GM19238 (cell line): ENCODE results near the gene MYO5C.
A peak's percentile ranks its signal among the peaks of the same experiment; 100 is the strongest.

Experiments
- DNase-seq: peaks from one replicate; pipeline ENCODE4 v3.0.0; 2011; ENCODE audit warnings: low spot score; ENCODE audit not compliant: insufficient read length

The MYO5C gene

DNA sequence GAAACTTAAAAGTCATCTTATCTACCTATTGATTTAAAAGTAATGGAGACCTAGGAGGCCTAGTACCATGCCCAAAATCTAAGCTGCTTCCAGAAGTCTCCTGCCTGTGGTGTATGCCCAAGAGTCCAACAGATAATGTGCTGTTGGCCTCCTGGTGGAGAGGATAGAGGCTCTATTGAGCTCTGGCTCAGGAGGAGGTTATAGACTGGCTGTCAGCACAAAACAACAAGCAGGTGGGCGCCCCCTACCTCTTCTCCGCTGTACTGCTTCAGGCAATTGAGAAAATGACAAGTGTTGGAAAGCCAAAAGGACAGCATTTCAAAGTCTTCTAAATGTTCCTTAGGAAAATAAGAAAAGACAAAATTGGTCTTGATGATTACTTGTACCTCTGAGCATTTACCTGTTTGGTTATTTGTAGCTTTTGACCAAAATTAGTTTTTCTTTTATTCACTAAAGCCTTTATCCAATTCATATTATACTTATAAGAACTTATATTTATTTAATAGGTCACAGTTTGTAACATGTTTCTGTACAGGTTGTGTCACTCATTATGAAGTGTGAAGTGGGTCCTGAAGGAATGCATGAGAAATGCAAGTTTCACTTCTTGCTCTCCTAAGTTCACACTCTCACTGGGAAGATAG is 87.2 kb downstream of the MYO5C start:
- peak; percentile 53 for DNase-seq

DNA sequence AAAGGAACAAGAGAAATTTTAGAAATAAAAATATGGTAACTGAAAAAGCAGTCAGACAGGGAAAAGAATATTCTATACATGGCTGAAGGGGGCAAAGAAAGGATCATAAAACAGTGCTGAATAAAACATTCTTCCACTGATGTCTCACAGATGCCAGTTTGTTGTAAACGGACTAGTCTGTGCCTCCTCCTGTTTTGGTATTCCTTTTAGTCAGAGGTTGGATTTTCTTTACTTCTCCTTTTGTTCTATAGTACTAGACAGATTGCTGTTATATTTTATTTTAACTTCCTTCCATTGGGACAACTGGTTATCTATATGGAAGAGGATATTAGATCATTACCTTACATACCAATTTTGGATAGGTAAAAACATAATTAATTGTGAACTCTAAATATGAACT is 88.4 kb downstream of the MYO5C start:
- no peak for DNase-seq

DNA sequence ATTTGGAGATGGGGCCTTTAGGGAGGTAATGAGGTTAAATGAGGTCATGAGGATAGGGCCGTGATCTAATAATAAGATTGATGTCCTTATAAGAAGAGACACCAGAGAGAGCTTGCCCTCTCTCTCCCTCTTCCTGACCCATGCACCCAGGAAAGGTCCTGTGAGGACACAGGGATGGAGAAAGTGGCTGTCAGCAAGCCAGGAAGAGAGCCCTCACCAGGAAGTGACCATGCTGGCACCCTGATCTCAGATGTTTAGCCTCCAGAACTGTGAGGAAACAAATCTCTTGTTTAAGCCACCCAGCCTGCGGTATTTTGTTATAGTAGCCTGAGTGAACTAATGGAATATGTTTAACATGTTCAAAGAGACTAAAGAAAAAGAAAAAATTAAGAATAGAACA is 89.2 kb downstream of the MYO5C start:
- DNase-seq = no peak

DNA sequence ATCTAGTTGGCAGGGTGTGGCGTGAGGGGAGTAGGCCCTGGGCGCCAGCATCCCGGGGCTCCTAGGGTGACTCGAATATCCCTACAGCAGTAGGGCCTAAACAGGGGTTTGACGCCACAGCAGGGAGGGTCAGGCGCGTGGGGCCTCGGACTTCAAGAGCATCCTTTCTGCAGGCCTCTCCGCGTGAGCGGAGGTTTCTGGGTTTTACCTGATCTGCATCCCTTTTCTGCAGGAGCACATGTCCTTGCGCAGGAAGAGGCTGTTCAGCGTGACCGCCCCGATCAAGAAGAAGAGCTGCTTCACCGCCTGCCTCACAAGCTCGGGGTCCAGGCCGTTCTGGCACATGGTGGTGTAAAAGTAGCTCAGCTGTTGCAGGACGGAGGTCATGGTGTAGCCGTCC is 90.9 kb downstream of the MYO5C start:
- no peak for DNase-seq

DNA sequence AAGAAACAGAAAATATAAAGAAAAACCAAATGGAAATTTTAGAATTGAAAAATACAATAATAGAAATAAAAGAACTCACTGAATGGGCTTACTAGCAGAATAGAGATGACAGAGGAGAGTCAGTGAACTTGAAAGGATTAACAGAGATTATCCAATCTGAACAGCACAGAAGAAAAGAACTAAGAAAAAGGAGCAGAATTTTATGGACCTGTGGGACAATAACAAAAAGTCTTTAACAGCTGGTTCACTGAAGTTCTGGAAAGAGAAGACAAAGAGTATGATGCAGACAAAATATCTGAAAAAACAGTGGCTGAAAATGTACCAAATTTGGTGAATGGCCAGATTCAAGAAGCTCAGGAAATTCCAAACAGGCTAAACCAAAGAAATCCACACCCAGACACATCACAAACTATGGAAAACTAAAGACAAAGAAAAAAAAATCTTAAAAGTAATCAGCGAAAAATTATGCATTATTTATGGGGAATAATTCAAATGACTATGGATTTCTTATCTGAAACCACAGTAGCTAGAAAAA is 94.7 kb downstream of the MYO5C start:
- DNase-seq = no peak

DNA sequence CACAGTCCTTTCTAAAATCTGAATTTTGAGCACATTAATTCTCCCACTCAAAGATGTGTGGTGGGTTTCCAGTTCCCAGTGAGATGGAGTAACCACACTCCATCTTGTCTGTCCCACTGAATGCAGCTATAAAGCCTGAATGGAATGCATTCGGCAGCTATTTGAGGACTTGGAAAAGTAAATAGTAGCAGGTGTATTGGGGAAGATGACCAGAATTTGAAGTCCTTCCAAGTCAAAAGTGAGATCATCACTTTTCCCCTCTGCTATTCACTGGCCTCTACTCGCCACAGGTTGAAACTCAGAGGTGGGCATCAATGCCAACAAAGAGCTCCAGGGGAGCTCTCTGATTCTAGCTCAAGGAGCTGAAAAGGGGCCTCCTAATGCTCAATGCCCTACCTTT is 96.3 kb downstream of the MYO5C start:
- DNase-seq = no peak

DNA sequence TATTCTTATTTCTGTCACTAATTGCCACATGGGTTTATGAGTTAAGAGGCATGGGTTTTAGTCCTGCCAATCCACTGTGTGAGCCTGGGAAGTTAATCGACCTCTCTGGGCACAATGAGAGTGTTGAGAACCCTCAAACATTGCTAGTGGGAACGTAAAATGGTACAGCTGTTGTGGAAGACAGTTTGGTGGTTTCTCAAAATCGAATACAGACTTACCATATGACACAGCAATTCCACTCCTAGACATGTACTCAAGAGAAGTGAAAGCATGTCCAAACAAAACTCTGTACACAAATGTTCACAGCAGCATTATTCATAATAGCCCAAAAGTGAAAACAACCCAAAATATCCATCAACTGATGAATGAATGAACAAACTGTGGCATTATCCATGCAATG is 98.7 kb downstream of the MYO5C start:
- no peak for DNase-seq

DNA sequence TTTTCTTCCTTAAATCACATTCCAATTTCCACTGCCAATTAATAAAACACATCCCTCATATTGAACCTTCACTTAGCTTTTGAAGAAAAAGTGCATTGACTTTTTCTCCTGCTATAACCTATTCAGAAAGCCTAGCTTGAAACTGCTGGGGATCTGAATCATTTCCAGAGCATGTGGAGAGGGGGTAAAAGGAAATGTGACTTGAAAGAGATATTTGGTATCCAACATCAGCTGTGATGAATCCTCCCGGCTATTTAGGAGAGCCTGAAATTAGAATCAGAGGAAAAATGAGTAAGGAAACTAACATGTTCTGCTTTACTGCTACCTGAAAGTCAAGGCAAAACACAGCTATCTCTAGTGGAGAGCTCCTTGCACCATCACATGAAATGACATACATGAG is 101.8 kb downstream of the MYO5C start:
- DNase-seq = no peak

DNA sequence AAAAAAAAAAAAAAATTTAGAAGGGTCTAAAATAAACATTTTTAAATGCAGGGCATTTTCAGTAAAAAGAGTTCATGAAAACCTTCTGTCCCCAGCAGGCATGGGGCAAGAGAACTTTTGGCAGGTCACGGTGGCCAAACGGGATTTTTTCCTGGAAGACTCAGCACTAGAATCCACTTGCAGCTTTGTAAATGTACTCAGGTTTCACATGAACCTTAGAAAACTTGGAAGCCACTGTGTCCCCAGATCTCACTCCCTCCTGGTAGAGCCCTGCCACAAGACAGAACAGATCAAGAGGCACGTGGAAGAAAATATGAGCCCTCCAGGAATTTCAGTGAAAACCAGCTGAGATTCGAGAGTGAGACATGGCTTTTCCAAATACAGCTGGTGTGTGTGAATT is 102.3 kb downstream of the MYO5C start:
- DNase-seq = no peak

DNA sequence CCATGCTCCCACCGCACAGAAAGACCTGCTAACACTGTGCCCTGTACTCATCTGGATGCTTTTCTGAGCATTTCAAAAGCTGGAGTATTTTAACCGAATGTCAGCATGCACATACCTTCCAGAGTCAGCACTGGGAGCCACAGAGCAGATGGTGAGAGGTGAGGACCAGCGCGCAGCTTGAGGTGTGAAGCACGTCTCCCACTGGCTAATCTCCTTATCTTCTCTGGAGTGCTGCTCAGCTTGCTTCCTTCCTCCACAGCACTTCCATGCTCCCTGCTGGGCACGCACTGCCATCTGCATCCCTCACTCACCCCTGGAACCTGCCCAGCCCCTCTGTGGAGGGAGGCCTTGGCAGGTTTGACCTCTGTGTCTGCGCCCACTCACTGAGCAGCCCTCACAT is 104.4 kb downstream of the MYO5C start, which contains the start of gene GNB5:
Gene GNB5 (minus strand): TSS at position 186 of the 400 bp plus-strand sequence. CDS start 6,716 bp downstream, outside the sequence.
- DNase-seq = no peak

DNA sequence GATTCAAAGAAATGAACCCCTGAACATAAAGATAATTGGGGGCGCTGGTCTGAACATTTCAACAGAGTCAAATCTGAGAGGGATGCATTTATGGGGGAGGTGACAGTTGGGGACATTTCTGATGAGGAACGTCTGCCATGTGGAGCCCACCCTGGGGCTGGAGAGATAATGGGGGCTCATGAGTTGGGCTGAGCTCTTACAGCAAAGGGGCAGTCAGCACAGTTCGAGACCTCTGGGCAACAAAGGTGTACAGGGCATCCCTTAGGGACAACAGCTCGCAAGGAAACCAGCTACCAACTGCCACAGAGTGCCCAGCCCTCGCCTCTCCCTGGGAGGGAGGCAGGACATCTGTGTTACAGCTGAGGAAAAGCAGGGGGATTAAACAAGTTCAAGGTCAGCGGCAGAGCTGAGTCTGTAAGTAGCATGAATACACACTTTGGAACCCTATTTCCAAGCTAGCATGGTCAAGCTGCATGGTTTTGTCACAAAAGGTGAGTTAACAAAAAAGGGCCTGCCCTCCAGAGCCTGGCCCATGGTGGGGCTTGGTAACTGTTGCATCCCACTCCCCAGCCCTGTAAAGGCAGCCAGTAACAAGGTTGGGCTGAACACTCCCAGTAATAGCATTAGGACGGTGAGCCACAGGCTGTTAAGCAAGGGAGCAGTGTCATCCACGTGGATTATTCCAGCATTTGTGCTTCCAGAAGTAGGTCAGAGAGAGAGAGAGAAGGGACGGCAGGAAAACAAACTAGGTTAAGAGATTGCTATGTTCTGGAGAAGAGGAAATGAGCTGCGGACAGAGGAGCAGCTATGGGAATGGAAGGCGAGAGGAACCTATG is 108.7 kb downstream of the MYO5C start:
- DNase-seq = no peak

DNA sequence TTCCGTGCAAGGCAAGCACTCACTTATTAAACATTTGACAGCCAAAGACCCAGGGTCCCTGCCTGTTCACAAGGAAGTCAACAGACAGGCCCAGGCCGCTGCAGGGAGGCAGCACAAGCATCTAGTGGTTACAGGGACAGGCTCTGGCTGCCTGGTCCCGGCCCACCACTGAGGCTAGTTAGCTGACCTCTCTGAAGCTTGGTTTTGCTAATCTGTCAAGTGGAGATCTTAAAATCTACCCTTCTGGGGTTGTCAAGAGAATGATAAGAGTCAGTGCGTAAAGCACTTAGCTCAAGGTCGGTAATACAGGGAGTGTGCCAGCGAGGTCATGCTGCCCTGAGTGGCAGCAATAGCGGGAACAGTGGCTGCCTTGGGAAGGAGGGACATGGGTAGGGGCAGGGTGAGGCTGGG is 110.4 kb downstream of the MYO5C start:
- no peak for DNase-seq

DNA sequence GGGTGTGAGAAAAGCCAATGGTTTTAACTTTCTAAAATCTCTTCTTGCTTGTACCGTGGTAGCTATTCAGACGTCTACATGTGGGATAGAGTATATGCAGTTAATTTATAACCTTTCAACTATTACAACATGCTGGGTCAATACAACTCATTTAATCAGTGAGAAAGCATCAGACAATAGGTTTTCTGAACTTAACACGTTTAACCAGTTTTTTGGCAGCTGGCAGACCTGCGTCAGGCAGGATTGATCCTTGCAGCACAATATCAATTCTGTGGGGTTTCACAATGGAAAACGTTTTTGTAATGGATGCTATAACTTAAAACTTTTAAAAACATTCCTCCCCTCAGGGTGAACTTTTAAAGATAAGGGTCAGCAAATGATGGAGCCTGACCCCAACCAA is 110.9 kb downstream of the MYO5C start:
- DNase-seq = no peak

DNA sequence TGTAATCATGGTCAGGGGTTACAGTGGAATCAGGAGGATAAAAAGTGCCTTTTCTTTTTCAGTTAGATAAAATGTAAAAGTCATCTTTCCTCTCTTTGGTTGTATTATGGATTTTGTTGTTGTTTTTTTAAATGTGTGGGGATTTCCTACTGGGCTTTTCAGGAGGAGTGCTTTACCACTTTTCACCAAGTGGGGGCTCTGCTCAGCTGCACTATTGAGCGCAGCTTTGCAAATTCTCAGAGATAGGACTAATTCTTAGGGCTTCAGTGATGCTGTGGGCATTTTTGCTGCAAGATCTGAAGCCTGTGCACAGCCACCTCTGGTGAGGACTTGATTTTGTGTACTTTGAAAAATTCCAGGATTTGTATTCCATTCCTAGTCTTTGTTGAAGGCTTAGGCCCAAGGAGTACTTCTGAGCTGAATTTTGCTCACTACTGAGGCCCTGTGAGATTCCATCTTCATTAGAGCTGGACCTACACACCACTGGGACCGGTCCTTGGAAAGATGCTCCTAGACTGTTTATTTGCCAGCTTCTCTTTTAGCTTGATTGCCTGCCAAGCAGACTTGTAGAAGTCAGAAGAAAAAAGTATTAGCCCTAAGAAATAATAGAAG is 111.9 kb downstream of the MYO5C start:
- DNase-seq = no peak

DNA sequence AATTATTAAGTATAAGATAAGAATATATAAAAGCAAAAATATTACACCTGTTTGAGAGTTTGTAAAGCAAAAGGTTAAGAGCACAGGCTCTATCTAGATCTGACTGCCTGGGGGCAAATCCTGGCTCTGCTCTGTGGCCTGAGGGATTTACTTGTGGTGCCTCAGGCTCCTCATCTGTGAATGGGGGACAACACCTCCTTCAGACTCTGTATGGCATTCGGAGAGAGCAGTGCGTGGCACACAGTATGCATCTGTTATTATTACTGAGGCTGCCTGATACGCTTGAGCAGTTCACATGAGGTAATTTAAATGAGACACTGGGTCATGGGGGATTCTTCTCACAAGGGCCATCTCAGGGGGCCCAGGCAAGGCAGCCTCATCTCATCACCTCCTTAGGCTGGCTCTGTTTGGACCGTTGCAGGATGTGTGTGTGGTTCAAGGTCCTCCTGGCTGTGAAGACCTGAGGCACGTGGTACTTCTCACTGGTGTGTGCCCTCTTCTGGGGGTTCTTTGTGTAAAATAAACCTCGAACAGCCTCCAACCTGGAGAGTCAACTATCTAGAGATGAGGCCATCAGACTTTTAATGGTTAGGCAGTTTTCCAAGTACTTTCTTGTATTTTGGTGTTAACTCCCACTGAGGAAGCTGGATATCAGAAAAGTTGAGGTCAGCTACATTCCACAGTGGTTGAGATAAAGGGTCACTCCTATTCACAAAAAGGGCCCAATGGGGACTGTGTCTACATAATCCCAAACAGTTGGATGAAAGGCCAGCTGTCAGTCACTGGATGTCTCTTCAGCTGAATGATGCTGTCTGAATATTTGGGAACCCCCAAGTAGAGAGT is 113.4 kb downstream of the MYO5C start:
- DNase-seq = no peak

DNA sequence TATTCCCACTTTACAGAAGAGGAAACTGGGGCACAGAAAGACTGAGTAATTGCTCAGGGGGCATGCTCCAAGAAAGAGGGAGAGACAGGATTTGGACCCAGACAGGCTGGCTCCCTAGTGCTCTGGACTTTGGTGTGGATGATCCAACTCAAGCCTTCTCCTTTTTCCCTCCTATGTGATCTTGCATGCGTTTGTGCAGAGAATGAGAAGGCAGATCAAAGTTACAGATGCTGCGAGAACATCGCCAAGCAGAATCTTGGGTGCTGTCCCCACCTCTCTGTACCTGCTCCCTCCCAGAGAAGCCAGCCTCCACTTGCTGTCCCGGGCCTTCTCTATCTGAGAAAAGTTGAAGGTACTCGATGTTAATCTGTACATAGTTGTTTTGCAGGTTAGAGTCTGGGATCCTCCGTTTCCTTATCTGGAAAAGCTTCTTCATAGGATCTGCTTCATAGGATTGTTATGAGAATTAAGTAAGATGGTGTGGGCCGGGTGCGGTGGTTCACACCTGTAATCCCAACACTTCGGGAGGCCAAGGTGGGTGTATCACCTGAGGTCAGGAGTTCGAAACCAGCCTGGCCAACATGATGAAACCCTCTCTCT is 114.7 kb downstream of the MYO5C start:
- no peak for DNase-seq

DNA sequence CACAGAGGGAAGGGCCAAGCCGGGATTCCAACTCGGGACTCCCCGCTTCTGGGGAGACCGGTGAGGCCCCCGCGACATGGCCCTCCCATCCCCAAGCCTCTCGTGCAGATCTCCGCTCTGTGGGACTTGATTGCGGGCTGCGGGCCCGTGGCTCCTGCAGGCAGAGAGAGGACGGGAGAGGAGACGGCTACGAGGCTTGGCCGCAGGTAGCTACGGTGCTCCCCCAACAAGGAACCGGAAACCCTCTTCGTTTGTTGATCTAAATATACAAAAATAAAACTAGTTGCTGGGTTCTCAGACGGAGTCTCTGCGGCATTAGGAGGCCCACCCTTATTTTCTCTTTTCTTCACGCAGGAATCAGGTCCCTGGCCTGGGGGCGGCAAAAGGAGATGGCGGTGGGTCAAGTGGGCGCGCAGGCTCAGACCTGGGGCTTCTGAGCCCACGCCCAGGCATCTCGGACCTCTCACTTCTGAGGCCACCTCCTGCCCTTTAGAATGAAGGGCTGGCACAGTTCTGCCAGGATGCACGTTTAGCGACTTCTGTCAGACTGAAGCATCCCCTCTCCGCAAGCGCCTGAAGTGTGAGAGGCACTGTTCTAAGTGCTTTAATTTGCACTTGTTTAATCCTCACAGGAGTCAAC is 115.3 kb downstream of the MYO5C start:
- peak; percentile 51 for DNase-seq

DNA sequence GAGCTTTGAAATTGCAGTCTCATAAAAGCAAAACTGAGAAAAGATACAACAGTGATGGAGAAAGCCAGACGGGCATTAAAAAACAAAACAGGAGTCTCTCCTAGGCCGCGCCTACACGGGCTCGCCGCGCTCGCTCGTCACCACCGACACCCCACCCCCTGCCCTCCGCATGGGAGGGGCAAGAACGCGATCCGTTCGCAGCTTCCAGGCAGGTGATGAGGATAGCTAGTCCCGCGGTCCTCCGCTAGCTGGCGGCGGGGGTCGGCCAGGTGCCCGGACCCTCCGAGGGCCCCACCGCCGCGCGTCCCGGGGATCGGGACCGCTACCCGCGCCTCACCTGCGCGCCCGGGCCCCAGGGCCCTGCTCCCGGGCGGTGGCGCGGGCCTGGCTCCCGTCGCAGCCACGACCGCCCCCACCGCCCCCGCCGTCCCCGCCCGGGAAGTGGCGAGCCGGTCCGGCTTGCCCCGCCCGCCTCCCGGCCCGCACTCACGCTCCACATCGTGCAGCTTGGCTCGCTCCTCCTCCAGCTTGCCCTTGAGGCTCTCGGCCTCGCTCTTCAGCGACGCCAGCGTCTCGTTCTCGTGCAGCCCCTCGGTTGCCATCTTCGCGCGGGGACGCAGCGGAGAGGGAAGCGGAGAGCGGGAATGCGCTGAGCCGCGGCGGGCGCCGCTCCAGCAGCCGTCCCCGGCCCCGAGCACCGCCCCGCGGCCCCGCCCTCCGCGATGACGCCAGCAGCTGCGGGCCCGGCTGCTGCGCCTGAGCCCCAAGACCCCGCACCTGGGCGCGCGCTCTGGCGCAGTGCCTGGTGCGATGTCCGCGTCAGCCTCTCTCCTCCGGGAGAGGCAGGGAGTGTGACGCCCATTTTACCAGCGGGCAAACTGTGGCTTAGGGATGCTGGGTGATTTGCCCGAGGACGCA is 116.1 kb downstream of the MYO5C start:
- DNase-seq = peak; percentile 90

DNA sequence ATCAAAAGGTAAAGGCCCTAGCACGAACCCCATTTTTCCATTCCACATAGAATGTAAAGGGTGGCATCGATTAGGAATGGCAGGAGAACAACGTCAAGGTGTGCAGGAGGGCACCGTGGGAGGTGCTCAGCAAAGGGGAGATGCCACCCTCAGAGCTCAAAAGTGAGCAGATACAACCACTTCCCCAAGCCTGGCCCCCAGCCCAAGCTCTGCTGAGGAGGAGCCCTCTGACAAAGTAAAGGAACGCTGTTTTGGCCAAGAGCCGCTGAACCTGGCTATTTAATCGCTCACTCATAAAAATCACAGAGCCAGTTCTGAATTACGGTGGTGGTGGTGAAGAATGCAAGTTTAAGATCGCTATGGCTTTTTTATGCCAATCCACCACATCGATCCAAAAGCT is 116.8 kb downstream of the MYO5C start:
- no peak for DNase-seq
